DND-41 (cell line): ENCODE measurements around the gene ADM5.

Experiments used
- CTCF ChIP-seq: IDR thresholded peaks from 2 replicates; pipeline ENCODE4 v1.5.1; 2012; ENCODE audit warnings: borderline replicate concordance, low read length, moderate library complexity, mild to moderate bottlenecking; ENCODE audit not compliant: poor library complexity, severe bottlenecking; ENCODE audit errors: extremely low read depth
- EZH2 ChIP-seq: IDR thresholded peaks from 3 replicates; pipeline ENCODE4 v1.6.1; 2012; ENCODE audit warnings: borderline replicate concordance, low read depth, mild to moderate bottlenecking, moderate library complexity, low read length, inconsistent platforms; ENCODE audit not compliant: severe bottlenecking

GRCh38 chr19:49691243-49692146, 2.1 kb downstream of the ADM5 start:
- TF ChIP-seq CTCF (no peak), EZH2 (no peak)
